Activated naive CD4-positive, alpha-beta T cell treated with anti-CD3 and anti-CD28 coated beads, Interleukin-2, amount 50 U/mL, for 72 hours (primary cell): ENCODE measurements around the gene RBKS. TPM values are rescaled to one million over a fixed set of nuclear protein-coding genes. Genes with fewer than 3 reads are reported as not detected.
"Not testable (repeated sequence)": the region's sequence is repeated elsewhere in the genome, so short reads cannot be mapped to it uniquely, and the experiment has no call there.

ENCODE experiments used
- ATAC-seq, 2 donors: fragments of 150-1000 bp; cut with Tn5 transposase; 2 replicates each; pipeline ENCODE4 v1.10.0; 2021; ENCODE audit warnings: mild to moderate bottlenecking in 2 of 2, moderate library complexity in 2 of 2
- DNase-seq, 2 donors: peaks; one replicate each; pipeline ENCODE4 v3.0.0; 2021 to 2022; ENCODE audit warnings: low spot score in 2 of 2
- H3K27ac Mint-ChIP-seq, 2 donors: one replicate each; pipeline ENCODE4 v1.8.0; 2022; ENCODE audit warnings: mild to moderate bottlenecking in 2 of 2, mixed read lengths in 2 of 2
- H3K36me3 Mint-ChIP-seq, 2 donors: one replicate each; pipeline ENCODE4 v1.8.0; 2022; ENCODE audit warnings: mixed read lengths in 2 of 2
- H3K9me3 Mint-ChIP-seq, 2 donors: one replicate each; pipeline ENCODE4 v1.8.0; 2022; ENCODE audit warnings: mixed read lengths in 2 of 2
- total RNA-seq, 2 donors: library from RNA; stranded (reverse); gene quantifications; one replicate each; pipeline ENCODE4 v1.2.3, GENCODE V29; 2022

Gene RBKS
- total RNA-seq, 2 donors from 2014 or later = 1.5 to 12.1 TPM

- Mint-ChIP-seq H3K9me3 (peaks cover 7 to 14% of the 10 kb centered on the region in 2 donors), H3K27ac (no peak overlapping the region), H3K36me3 (peaks cover 6 to 11% of the 10 kb centered on the region in 2 donors)
- ATAC-seq (no peak), DNase-seq (no peak)
Measured at GRCh38 chr2:27751377-27751776, 138.8 kb downstream of the RBKS start.

GRCh38 chr2:27748803-27749554 lies 141.2 kb downstream of the RBKS start:
- Mint-ChIP-seq H3K9me3 (peaks cover 7 to 14% of the 10 kb centered on the region in 2 donors), H3K36me3 (peaks cover 6 to 11% of the 10 kb centered on the region in 2 donors)
- not testable (repeated sequence) for DNase-seq, H3K27ac Mint-ChIP-seq, ATAC-seq

GRCh38 chr2:27747827-27748352 lies 142.3 kb downstream of the RBKS start:
- H3K9me3 Mint-ChIP-seq = peaks cover 7 to 14% of the 10 kb centered on the region in 2 donors
- no peak overlapping the region for H3K27ac Mint-ChIP-seq
- ATAC-seq = no peak
- H3K36me3 Mint-ChIP-seq = peaks cover 6 to 11% of the 10 kb centered on the region in 2 donors
- no peak for DNase-seq

DNA sequence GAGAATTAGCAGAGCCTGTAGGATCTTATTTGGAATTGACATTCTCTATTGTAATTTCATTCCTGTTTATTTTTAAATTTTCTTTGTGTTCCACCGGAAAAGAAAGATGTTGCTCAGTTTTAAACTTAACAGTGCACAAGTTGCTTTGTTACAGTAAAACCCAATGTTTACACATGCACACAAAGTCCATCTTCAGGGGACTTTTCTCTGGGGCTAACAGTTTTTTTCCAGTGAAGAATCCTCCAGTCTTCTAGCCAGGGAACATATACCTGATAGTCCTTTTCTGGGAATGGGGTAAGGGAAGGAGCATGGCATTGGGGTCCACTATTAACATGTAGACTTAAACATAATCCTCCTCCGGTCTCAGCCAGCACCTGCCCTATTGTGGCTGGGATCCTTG lies 143.9 kb downstream of the RBKS start:
- Mint-ChIP-seq H3K27ac (no peak overlapping the region), H3K36me3 (peaks cover 6 to 11% of the 10 kb centered on the region in 2 donors), H3K9me3 (peaks cover 7 to 14% of the 10 kb centered on the region in 2 donors)
- no peak for DNase-seq
- ATAC-seq = no peak

DNA sequence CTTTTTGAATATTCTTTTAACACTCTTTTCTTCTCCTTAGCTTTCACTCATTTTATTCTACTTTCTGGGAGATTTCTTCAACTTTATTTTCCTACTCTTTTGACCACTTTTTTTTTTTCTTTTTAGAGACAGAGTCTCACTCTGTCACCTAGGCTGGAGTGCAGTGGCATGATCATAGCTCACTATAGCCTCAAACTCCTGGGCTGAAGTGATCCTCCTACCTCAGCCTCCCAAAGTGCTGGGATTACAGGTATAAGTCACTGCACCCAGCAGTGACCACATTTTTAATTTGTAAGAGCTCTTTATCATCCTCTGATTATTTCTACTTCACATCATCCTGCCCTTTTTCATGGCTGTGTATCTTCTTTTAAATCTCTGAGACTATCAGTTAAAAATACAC lies 144.7 kb downstream of the RBKS start:
- not testable (repeated sequence) for DNase-seq, H3K27ac Mint-ChIP-seq, ATAC-seq
- H3K9me3 Mint-ChIP-seq = peaks cover 7 to 14% of the 10 kb centered on the region in 2 donors
- peaks cover 6 to 11% of the 10 kb centered on the region in 2 donors for H3K36me3 Mint-ChIP-seq

- Mint-ChIP-seq H3K27ac (peak overlapping the region in 1 of 2 donors; percentile 65), H3K36me3 (no peaks in the 10 kb centered on the region), H3K9me3 (no peaks in the 10 kb centered on the region)
- DNase-seq (no peak), ATAC-seq (no peak)
Measured at GRCh38 chr2:27742571-27742970, 147.6 kb downstream of the RBKS start.

- no peaks in the 10 kb centered on the region for H3K9me3 Mint-ChIP-seq
- H3K27ac Mint-ChIP-seq = no peak overlapping the region
- DNase-seq (no peak), ATAC-seq (no peak)
- no peaks in the 10 kb centered on the region for H3K36me3 Mint-ChIP-seq
Measured at GRCh38 chr2:27741673-27742072, 148.5 kb downstream of the RBKS start.

GRCh38 chr2:27739058-27739373 lies 151.2 kb downstream of the RBKS start:
- Mint-ChIP-seq H3K36me3 (no peaks in the 10 kb centered on the region), H3K9me3 (no peaks in the 10 kb centered on the region), H3K27ac (no peak overlapping the region)
- ATAC-seq (no peak), DNase-seq (no peak)

GRCh38 chr2:27738349-27739057 lies 151.7 kb downstream of the RBKS start:
- no peaks in the 10 kb centered on the region for H3K9me3 Mint-ChIP-seq
- no peak for DNase-seq
- no peaks in the 10 kb centered on the region for H3K36me3 Mint-ChIP-seq
- no peak for ATAC-seq
- no peak overlapping the region for H3K27ac Mint-ChIP-seq

DNA sequence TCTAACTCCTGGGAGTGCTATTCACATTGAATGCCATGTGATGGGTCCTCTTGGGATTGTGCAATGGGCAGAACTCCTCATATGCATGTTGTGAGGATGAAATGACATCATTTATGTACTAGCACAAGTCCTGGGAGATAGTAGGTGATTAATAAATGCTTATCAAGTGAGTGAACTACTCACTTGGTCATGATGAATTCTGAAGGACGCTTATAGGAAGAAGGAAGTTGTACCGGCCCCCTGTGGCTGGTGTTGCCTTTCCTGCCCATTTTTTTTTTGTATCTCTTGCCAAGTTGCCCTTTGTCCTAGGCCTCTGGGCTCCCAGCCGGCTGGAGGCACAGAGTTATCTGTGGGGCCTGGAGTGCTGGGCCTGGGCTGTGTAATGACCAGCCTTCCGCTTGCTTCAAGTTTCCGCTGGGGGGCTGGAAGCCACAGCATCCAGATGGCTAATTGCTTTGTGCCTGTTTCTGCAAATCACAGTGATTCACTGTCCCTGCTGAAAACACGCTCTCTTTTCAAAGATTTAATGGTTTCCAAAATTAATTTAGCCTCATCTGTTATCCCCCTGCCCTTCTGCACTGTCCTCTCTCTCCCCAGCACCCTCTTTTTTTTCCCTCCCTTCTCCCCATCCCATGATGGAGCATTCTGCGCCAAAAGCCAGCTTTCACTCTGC lies 152.4 kb downstream of the RBKS start:
- no peak for DNase-seq
- no peaks in the 10 kb centered on the region for H3K36me3 Mint-ChIP-seq
- no peak overlapping the region for H3K27ac Mint-ChIP-seq
- ATAC-seq = no peak
- no peaks in the 10 kb centered on the region for H3K9me3 Mint-ChIP-seq

DNA sequence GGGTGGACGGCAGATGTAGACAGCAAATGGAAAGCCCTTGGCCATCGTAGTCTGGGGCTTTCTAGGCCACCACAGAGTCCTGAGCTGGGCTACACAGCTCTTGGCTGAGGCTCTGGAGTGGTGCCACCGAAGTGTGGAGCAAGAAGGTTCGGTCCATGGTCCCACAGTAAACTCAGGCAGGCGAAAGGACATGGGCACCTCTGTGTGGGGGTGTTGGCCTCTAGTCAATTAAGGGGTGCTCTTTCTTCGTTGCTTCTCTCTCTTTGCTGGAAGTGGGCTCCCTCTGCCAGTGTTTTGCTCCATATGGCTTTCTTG lies 153.3 kb downstream of the RBKS start:
- Mint-ChIP-seq H3K36me3 (no peaks in the 10 kb centered on the region), H3K27ac (peak overlapping the region in 1 of 2 donors; percentile 43), H3K9me3 (no peaks in the 10 kb centered on the region)
- no peak for ATAC-seq
- no peak for DNase-seq

GRCh38 chr2:27736031-27736889 lies 153.9 kb downstream of the RBKS start:
- peak overlapping the region; percentile 9 to 43 for H3K27ac Mint-ChIP-seq
- no peaks in the 10 kb centered on the region for H3K9me3 Mint-ChIP-seq
- no peaks in the 10 kb centered on the region for H3K36me3 Mint-ChIP-seq
- no peak for DNase-seq
- peak; percentile 20 to 22 for ATAC-seq

GRCh38 chr2:27735263-27735904 lies 154.8 kb downstream of the RBKS start:
- Mint-ChIP-seq H3K36me3 (no peaks in the 10 kb centered on the region), H3K9me3 (no peaks in the 10 kb centered on the region), H3K27ac (peak overlapping the region; percentile 43 to 87)
- DNase-seq (peak; percentile 63 to 73), ATAC-seq (peak; percentile 82 to 92)

DNA sequence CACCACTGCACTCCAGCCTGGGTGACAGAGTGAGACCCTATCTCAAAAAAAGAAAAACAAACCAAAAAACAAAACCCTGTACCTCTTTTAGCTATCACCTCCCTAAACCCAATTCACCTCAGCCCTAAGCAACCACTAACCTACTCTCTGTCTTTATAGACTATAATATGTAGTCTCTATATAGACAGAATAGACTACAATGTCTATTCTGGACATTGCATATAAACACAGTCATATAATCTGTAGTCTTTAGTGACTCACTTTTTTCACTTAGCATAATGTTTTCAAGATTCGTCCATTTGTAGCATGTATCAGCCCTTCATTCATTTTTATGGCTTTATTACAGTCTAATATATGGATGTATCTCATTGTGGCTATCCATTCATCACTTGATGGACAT lies 155.9 kb downstream of the RBKS start:
- H3K36me3 Mint-ChIP-seq = no peaks in the 10 kb centered on the region
- ATAC-seq (peak; percentile 34 to 58), DNase-seq (no peak)
- H3K9me3 Mint-ChIP-seq = no peaks in the 10 kb centered on the region
- no peak overlapping the region for H3K27ac Mint-ChIP-seq
